HEK293 (cell line): ENCODE measurements around the gene BCLAF1.
A peak's percentile ranks its signal among the peaks of the same experiment; 100 is the strongest.

Experiments used
- CTCF ChIA-PET: fragments of 350-600 bp; formaldehyde crosslinking; extraction: SDS; loops from one replicate; lab custom pipeline; 2021; ENCODE audit warnings: antibody characterized with exemption; lab: Yijun Ruan, JAX
- POLR2A ChIA-PET: fragments of 300-600 bp; formaldehyde crosslinking; extraction: SDS; loops from one replicate; lab custom pipeline; 2020; ENCODE audit warnings: antibody characterized with exemption, inconsistent platforms; lab: Yijun Ruan, JAX
- H3K27ac ChIP-seq: fragments of 200-500 bp; sonication (Bioruptor generic); 2 replicates; pipeline ENCODE4 v1.5.1; 2014; ENCODE audit warnings: low read depth, low read length, control low read depth, inconsistent platforms; ENCODE audit errors: extremely low read depth
- H3K36me3 ChIP-seq, 2 experiments: fragments of 200-500 bp in 1 of 2; sonication (Bioruptor generic) in 1 of 2; 1 replicate in 1 of 2; 2 replicates in 1 of 2; pipeline ENCODE4 v1.5.1; 2014 to 2017; ENCODE audit warnings: inconsistent platforms in 2 of 2, low read length in 2 of 2; ENCODE audit not compliant: control insufficient read depth in 2 of 2, insufficient read depth in 1 of 2
- H3K4me1 ChIP-seq: fragments of 200-500 bp; sonication (Bioruptor generic); 2 replicates; pipeline ENCODE4 v1.5.1; 2014; ENCODE audit warnings: mild to moderate bottlenecking, low read length, inconsistent platforms; ENCODE audit not compliant: control insufficient read depth, insufficient read depth
- H3K4me3 ChIP-seq: 2 replicates; pipeline ENCODE4 v1.5.1; 2011; ENCODE audit warnings: low read depth, mild to moderate bottlenecking, control low read depth, low read length, moderate library complexity
- H3K9me3 ChIP-seq: fragments of 200-500 bp; sonication (Bioruptor generic); 2 replicates; pipeline ENCODE4 v1.5.1; 2014; ENCODE audit warnings: low read depth, low read length, inconsistent platforms; ENCODE audit not compliant: control insufficient read depth, insufficient read depth
- BCL11A ChIP-seq: fragments of 450-650 bp; formaldehyde crosslinking; IDR thresholded peaks from 2 replicates; pipeline ENCODE4 v1.5.1; 2016; ENCODE audit warnings: low read depth, missing biosample characterization, missing genetic modification characterization
- ELK4 ChIP-seq: IDR thresholded peaks from 2 replicates; pipeline ENCODE4 v1.6.1; 2011; ENCODE audit warnings: mild to moderate bottlenecking, low read depth, low read length, borderline replicate concordance
- GFI1B ChIP-seq: fragments of 450-650 bp; formaldehyde crosslinking; IDR thresholded peaks from 2 replicates; pipeline ENCODE4 v1.5.1; 2016; ENCODE audit warnings: missing biosample characterization, missing genetic modification characterization
- KLF9 ChIP-seq: fragments of 450-650 bp; formaldehyde crosslinking; IDR thresholded peaks from 2 replicates; pipeline ENCODE4 v1.5.1; 2016; ENCODE audit warnings: missing biosample characterization, missing genetic modification characterization, low read depth
- PRDM1 ChIP-seq: fragments of 450-650 bp; formaldehyde crosslinking; IDR thresholded peaks from 2 replicates; pipeline ENCODE4; 2016; ENCODE audit warnings: missing biosample characterization, missing genetic modification characterization
- REPIN1 ChIP-seq: fragments of 450-650 bp; formaldehyde crosslinking; IDR thresholded peaks from 2 replicates; pipeline ENCODE4 v1.5.1; 2017; ENCODE audit warnings: missing biosample characterization, missing genetic modification characterization, low read depth
- SCRT1 ChIP-seq: fragments of 450-650 bp; formaldehyde crosslinking; IDR thresholded peaks from 2 replicates; pipeline ENCODE4 v1.5.1; 2016; ENCODE audit warnings: missing biosample characterization, missing genetic modification characterization, borderline replicate concordance
- SP7 ChIP-seq: fragments of 450-650 bp; formaldehyde crosslinking; IDR thresholded peaks from 2 replicates; pipeline ENCODE4 v1.5.1; 2016; ENCODE audit warnings: missing biosample characterization, missing genetic modification characterization
- ZNF202 ChIP-seq: fragments of 450-650 bp; formaldehyde crosslinking; IDR thresholded peaks from 2 replicates; pipeline ENCODE4 v1.5.1; 2016; ENCODE audit warnings: missing biosample characterization, missing genetic modification characterization, borderline replicate concordance
- ZNF223 ChIP-seq: fragments of 450-650 bp; formaldehyde crosslinking; IDR thresholded peaks from 2 replicates; pipeline ENCODE4 v1.5.1; 2016; ENCODE audit warnings: missing biosample characterization, missing genetic modification characterization
- ZNF426 ChIP-seq: fragments of 450-650 bp; formaldehyde crosslinking; IDR thresholded peaks from 2 replicates; pipeline ENCODE4 v1.5.1; 2017; ENCODE audit warnings: missing biosample characterization, missing genetic modification characterization, mild to moderate bottlenecking, inconsistent platforms, moderate library complexity
- ZNF510 ChIP-seq: fragments of 450-650 bp; formaldehyde crosslinking; IDR thresholded peaks from 2 replicates; pipeline ENCODE4 v1.5.1; 2018; ENCODE audit warnings: mild to moderate bottlenecking, missing genetic modification characterization, missing biosample characterization; ENCODE audit not compliant: insufficient replicate concordance
- ZNF514 ChIP-seq: fragments of 450-650 bp; formaldehyde crosslinking; IDR thresholded peaks from 2 replicates; pipeline ENCODE4 v1.5.1; 2016; ENCODE audit warnings: missing biosample characterization, missing genetic modification characterization
- TF ChIP-seq, protein P1 (sequence below): fragments of 450-650 bp; formaldehyde crosslinking; IDR thresholded peaks from 2 replicates; pipeline ENCODE4 v1.5.1; 2016; ENCODE audit warnings: missing biosample characterization, missing genetic modification characterization
- TF ChIP-seq, protein P2 (sequence below): fragments of 450-650 bp; formaldehyde crosslinking; IDR thresholded peaks from 2 replicates; pipeline ENCODE4 v1.5.1; 2016; ENCODE audit warnings: missing biosample characterization, missing genetic modification characterization
- TF ChIP-seq, protein P3 (sequence below): fragments of 450-650 bp; formaldehyde crosslinking; IDR thresholded peaks from 2 replicates; pipeline ENCODE4 v1.5.1; 2017; ENCODE audit warnings: missing biosample characterization, missing genetic modification characterization

Gene BCLAF1

GRCh38 chr6:136317021-136317694 lies 27.5 kb upstream of the BCLAF1 start (continued):
- TF ChIP-seq, protein P1, sequence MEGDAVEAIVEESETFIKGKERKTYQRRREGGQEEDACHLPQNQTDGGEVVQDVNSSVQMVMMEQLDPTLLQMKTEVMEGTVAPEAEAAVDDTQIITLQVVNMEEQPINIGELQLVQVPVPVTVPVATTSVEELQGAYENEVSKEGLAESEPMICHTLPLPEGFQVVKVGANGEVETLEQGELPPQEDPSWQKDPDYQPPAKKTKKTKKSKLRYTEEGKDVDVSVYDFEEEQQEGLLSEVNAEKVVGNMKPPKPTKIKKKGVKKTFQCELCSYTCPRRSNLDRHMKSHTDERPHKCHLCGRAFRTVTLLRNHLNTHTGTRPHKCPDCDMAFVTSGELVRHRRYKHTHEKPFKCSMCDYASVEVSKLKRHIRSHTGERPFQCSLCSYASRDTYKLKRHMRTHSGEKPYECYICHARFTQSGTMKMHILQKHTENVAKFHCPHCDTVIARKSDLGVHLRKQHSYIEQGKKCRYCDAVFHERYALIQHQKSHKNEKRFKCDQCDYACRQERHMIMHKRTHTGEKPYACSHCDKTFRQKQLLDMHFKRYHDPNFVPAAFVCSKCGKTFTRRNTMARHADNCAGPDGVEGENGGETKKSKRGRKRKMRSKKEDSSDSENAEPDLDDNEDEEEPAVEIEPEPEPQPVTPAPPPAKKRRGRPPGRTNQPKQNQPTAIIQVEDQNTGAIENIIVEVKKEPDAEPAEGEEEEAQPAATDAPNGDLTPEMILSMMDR = peak; percentile 47
- no peak for TF ChIP-seq REPIN1
- no peak for TF ChIP-seq GFI1B
- peak; percentile 78 for TF ChIP-seq SCRT1 (tag by site-specific recombination)
- no peak for TF ChIP-seq ZNF510 (tag by site-specific recombination)
- no peak for TF ChIP-seq KLF9 (tag by site-specific recombination)
- TF ChIP-seq ZNF426 (tag by site-specific recombination) = no peak
- TF ChIP-seq, protein P2, sequence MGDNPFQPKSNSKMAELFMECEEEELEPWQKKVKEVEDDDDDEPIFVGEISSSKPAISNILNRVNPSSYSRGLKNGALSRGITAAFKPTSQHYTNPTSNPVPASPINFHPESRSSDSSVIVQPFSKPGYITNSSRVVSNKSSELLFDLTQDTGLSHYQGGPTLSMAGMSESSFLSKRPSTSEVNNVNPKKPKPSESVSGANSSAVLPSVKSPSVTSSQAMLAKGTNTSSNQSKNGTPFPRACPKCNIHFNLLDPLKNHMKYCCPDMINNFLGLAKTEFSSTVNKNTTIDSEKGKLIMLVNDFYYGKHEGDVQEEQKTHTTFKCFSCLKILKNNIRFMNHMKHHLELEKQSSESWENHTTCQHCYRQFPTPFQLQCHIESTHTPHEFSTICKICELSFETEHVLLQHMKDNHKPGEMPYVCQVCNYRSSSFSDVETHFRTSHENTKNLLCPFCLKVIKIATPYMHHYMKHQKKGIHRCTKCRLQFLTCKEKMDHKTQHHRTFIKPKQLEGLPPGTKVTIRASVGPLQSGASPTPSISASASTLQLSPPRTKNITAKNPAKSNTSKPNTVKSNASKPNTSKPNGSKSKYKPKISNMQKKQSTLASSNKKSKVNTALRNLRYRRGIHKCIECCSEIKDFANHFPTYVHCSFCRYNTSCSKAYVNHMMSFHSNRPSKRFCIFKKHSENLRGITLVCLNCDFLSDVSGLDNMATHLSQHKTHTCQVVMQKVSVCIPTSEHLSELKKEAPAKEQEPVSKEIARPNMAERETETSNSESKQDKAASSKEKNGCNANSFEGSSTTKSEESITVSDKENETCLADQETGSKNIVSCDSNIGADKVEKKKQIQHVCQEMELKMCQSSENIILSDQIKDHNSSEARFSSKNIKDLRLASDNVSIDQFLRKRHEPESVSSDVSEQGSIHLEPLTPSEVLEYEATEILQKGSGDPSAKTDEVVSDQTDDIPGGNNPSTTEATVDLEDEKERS (tag by site-specific recombination) = no peak
- 0 out of 2 replicates have a peak, but pooled peaks have one; percentile 50 for TF ChIP-seq PRDM1 (tag by site-specific recombination)

DNA sequence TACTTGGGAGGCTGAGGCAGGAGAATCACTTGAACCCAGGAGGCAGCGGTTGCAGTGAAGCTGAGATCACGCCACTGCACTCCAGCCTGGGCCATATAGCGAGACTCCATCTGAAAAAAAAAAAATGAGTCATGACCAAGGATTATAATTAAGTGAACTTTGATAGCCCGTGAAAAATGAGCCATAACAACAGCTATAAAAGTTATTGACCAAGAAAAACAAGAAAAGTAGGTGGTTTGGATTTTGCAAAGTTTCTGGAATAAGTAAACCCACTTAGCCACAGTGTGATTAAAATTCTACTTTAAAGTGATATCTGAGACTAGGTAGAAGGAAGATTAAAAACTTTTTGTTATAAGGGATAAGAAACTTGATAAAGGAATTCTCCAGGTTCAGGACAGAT lies 25.9 kb upstream of the BCLAF1 start:
- ChIA-PET CTCF (interaction anchor here (0.6 to 3.3 kb wide), 8 partner anchors 11 to 1776 kb away, joined by 3 to 19 read pairs (median 3); partner anchors contain the start of gene BCLAF1), POLR2A (no interaction called here)
- no peak overlapping the region for H3K4me3 ChIP-seq
- H3K36me3 ChIP-seq = no peaks in the 10 kb centered on the region
- TF ChIP-seq SP7 = peak; percentile 89
- TF ChIP-seq ELK4 = no peak
- no peak for TF ChIP-seq ZNF223 (tag by site-specific recombination)
- peak; percentile 79; the same call in 1 of the 2 replicates for TF ChIP-seq ZNF202 (tag by site-specific recombination)
- TF ChIP-seq ZNF514 (tag by site-specific recombination) = no peak
- TF ChIP-seq BCL11A = no peak
- TF ChIP-seq, protein P3, sequence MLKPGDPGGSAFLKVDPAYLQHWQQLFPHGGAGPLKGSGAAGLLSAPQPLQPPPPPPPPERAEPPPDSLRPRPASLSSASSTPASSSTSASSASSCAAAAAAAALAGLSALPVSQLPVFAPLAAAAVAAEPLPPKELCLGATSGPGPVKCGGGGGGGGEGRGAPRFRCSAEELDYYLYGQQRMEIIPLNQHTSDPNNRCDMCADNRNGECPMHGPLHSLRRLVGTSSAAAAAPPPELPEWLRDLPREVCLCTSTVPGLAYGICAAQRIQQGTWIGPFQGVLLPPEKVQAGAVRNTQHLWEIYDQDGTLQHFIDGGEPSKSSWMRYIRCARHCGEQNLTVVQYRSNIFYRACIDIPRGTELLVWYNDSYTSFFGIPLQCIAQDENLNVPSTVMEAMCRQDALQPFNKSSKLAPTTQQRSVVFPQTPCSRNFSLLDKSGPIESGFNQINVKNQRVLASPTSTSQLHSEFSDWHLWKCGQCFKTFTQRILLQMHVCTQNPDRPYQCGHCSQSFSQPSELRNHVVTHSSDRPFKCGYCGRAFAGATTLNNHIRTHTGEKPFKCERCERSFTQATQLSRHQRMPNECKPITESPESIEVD (tag by site-specific recombination) = peak; percentile 73
- no peaks in the 10 kb centered on the region for H3K4me1 ChIP-seq
- H3K27ac ChIP-seq = no peak overlapping the region
- no peaks in the 10 kb centered on the region for H3K9me3 ChIP-seq
